HG03432 (cell line): ENCODE measurements around the gene UPK1A.
"Not testable (repeated sequence)": the region's sequence is repeated elsewhere in the genome, so short reads cannot be mapped to it uniquely, and the experiment has no call there.

Experiments
- ATAC-seq: cut with Tn5 transposase; IDR thresholded peaks from one replicate; pipeline ENCODE4 v1.9.1; 2021; ENCODE audit warnings: mild to moderate bottlenecking, moderate library complexity; ENCODE audit not compliant: unreplicated experiment

The UPK1A gene

GRCh38 chr19:35644206-35644986 is 21.9 kb upstream of the UPK1A start:
- peak; percentile 72 for ATAC-seq

GRCh38 chr19:35644987-35645679 is 21.2 kb upstream of the UPK1A start:
- no peak for ATAC-seq

- ATAC-seq: no peak
Observed at GRCh38 chr19:35645680-35646511, 20.4 kb upstream of the UPK1A start.

GRCh38 chr19:35648017-35648961 is 18.0 kb upstream of the UPK1A start, which contains the start of gene COX6B1:
TSS of gene COX6B1 (plus strand) at chr19:35648323. CDS start at chr19:35651244, 2,921 bp downstream.
- ATAC-seq: peak; percentile 47

- ATAC-seq: no peak
Observed at GRCh38 chr19:35650581-35650980, 15.7 kb upstream of the UPK1A start.

- ATAC-seq: not testable (repeated sequence)
Observed at GRCh38 chr19:35654828-35655227, 11.5 kb upstream of the UPK1A start.

GRCh38 chr19:35655600-35655999 is 10.7 kb upstream of the UPK1A start:
- ATAC-seq: no peak

GRCh38 chr19:35656700-35657099 is 9.6 kb upstream of the UPK1A start:
- ATAC-seq: no peak

- ATAC-seq: no peak
Observed at GRCh38 chr19:35657904-35658700, 8.2 kb upstream of the UPK1A start.

GRCh38 chr19:35661995-35662340 is 4.3 kb upstream of the UPK1A start:
- ATAC-seq: no peak

- ATAC-seq: no peak
Observed at GRCh38 chr19:35663981-35664380, 2.3 kb upstream of the UPK1A start.

GRCh38 chr19:35665157-35665556 is 1.2 kb upstream of the UPK1A start:
- no peak for ATAC-seq

GRCh38 chr19:35665604-35666003 is 713 bp upstream of the UPK1A start:
- no peak for ATAC-seq

- ATAC-seq: no peak
Observed at GRCh38 chr19:35669566-35669965, 3.2 kb downstream of the UPK1A start.

- no peak for ATAC-seq
Observed at GRCh38 chr19:35669974-35670373, 3.7 kb downstream of the UPK1A start.

GRCh38 chr19:35670686-35671085 is 4.4 kb downstream of the UPK1A start:
- ATAC-seq: no peak

GRCh38 chr19:35671818-35672217 is 5.5 kb downstream of the UPK1A start:
- no peak for ATAC-seq

- ATAC-seq: no peak
Observed at GRCh38 chr19:35673121-35673804, 6.9 kb downstream of the UPK1A start.

GRCh38 chr19:35675589-35676140 is 9.3 kb downstream of the UPK1A start:
- no peak for ATAC-seq
